Astrocyte (in vitro differentiated cells and primary cell): ENCODE measurements around the gene RICTOR.

ENCODE experiments used
- CTCF ChIP-seq: IDR thresholded peaks from 2 replicates; pipeline ENCODE4 v1.5.1; 2011; ENCODE audit warnings: low read depth, mild to moderate bottlenecking, inconsistent platforms, low read length, moderate library complexity; ENCODE audit not compliant: insufficient read depth
- EZH2 ChIP-seq: IDR thresholded peaks from 2 replicates; pipeline ENCODE4 v1.6.1; 2012; ENCODE audit warnings: mild to moderate bottlenecking, low read length, inconsistent platforms; ENCODE audit not compliant: insufficient read depth

GRCh38 chr5:39076757-39077728, 2.8 kb upstream of the RICTOR start:
- TF ChIP-seq CTCF (no peak), EZH2 (no peak)
